ENCODE measurements around the gene LHFPL3.
"Not testable (repeated sequence)": the region's sequence is repeated elsewhere in the genome, so short reads cannot be mapped to it uniquely, and the experiment has no call there.

DNA sequence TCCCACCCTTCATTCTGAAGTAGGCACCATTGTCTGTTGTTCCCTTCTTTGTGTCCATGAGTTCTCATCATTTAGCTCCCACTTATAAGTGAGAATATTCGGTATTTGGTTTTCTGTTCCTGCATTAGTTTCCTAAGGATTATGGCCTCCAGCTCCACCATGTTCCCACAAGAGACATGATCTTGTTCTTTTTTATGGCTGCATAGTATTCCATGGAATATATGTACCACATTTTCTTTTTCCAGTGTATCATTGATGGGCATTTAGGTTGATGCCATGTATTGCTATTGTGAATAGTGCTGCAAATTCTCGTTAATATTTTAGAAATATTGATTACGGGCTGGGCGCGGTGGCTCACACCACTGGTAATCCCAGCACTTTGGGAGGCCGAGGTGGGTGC, 609.1 kb downstream of the LHFPL3 start:
- TF ChIP-seq, protein P1, sequence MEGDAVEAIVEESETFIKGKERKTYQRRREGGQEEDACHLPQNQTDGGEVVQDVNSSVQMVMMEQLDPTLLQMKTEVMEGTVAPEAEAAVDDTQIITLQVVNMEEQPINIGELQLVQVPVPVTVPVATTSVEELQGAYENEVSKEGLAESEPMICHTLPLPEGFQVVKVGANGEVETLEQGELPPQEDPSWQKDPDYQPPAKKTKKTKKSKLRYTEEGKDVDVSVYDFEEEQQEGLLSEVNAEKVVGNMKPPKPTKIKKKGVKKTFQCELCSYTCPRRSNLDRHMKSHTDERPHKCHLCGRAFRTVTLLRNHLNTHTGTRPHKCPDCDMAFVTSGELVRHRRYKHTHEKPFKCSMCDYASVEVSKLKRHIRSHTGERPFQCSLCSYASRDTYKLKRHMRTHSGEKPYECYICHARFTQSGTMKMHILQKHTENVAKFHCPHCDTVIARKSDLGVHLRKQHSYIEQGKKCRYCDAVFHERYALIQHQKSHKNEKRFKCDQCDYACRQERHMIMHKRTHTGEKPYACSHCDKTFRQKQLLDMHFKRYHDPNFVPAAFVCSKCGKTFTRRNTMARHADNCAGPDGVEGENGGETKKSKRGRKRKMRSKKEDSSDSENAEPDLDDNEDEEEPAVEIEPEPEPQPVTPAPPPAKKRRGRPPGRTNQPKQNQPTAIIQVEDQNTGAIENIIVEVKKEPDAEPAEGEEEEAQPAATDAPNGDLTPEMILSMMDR (IDR thresholded peaks at IDR 0.05): not testable (repeated sequence)
- TF ChIP-seq POLR2A (IDR thresholded peaks at IDR 0.05): not testable (repeated sequence)

All from Peyer's patch (tissue), 4 donors.